Smooth muscle cell (in vitro differentiated cells): ENCODE results near the gene LHFPL3. TPM values are rescaled to one million over a fixed set of nuclear protein-coding genes. Genes with fewer than 3 reads are reported as not detected.

Experiments
- DNase-seq: peaks from one replicate; lab custom pipeline; 2025; ENCODE audit not compliant: unreplicated experiment; lab: John Stamatoyannopoulos, UW
- H2AFZ ChIP-seq: fragments of 200-600 bp; sonication (generic); 2 replicates; pipeline ENCODE4 v1.6.0; 2016; ENCODE audit warnings: antibody characterized with exemption, low read depth, mild to moderate bottlenecking
- H3F3A ChIP-seq: fragments of 200-600 bp; sonication (generic); 2 replicates; pipeline ENCODE4 v1.6.0; 2017; ENCODE audit warnings: antibody characterized with exemption, low read depth
- H3K27ac ChIP-seq: fragments of 200-600 bp; sonication (generic); 2 replicates; pipeline ENCODE4 v1.5.1; 2016; ENCODE audit warnings: low read depth, mild to moderate bottlenecking
- H3K27me3 ChIP-seq: fragments of 200-600 bp; sonication (generic); 2 replicates; pipeline ENCODE4 v1.6.1; 2016; ENCODE audit warnings: low read depth, mild to moderate bottlenecking
- H3K36me3 ChIP-seq: fragments of 200-600 bp; sonication (generic); 2 replicates; pipeline ENCODE4 v1.5.1; 2016; ENCODE audit warnings: low read depth
- H3K4me1 ChIP-seq: fragments of 200-600 bp; sonication (generic); 2 replicates; pipeline ENCODE4 v1.5.1; 2016; ENCODE audit warnings: low read depth
- H3K4me2 ChIP-seq: fragments of 200-600 bp; sonication (generic); 2 replicates; pipeline ENCODE4 v1.6.0; 2016; ENCODE audit warnings: mild to moderate bottlenecking
- H3K4me3 ChIP-seq: fragments of 200-600 bp; sonication (generic); 2 replicates; pipeline ENCODE4 v1.5.1; 2016; ENCODE audit warnings: mild to moderate bottlenecking
- H3K79me2 ChIP-seq: fragments of 200-600 bp; sonication (generic); 2 replicates; pipeline ENCODE4 v1.6.0; 2016; ENCODE audit warnings: low read depth, mild to moderate bottlenecking
- H3K9ac ChIP-seq: fragments of 200-600 bp; sonication (generic); 2 replicates; pipeline ENCODE4 v1.6.0; 2016; ENCODE audit warnings: low read depth
- H3K9me3 ChIP-seq: fragments of 200-600 bp; sonication (generic); replicated peaks from 2 replicates; pipeline ENCODE4 v1.5.1; 2016; ENCODE audit warnings: low read depth
- H4K20me1 ChIP-seq: fragments of 200-600 bp; sonication (generic); 2 replicates; pipeline ENCODE4 v1.6.0; 2016; ENCODE audit warnings: low read depth
- CTCF ChIP-seq: fragments of 200-600 bp; sonication (generic); IDR thresholded peaks from 2 replicates; pipeline ENCODE4 v1.5.1; 2017; ENCODE audit warnings: borderline replicate concordance, mild to moderate bottlenecking, antibody characterized with exemption; ENCODE audit not compliant: insufficient read depth, poor library complexity, severe bottlenecking
- WGBS: methylation state at CpG from one replicate; pipeline ENCODE4 v1.1.7; 2016; ENCODE audit warnings: low lambda C conversion rate; 5-methylcytosine and 5-hydroxymethylcytosine counted together
- polyA plus RNA-seq: library from polyadenylated mRNA; unstranded; fragments of >200 nt; fragmentation: Nextera tagmentation; extraction: Ambion mirVana; gene quantifications from 2 replicates; pipeline ENCODE4 v1.2.1, GENCODE V29; 2016
- total RNA-seq: library from RNA; depleted of rRNA; stranded (reverse); fragments of >200 nt; gene quantifications from 2 replicates; pipeline ENCODE4 v1.2.3, GENCODE V29; 2014

Gene LHFPL3
- total and polyA plus RNA-seq, 2 experiments from 2014 or later, result not detected

GRCh38 chr7:104357166-104357565 lies 28.8 kb downstream of the LHFPL3 start:
- no peaks in the 10 kb centered on the region for H3K9me3 ChIP-seq
- no peak overlapping the region for H3K4me3 ChIP-seq
- WGBS, result 87% methylated on average over 4 of the region's 4 CpGs
- H3K27ac ChIP-seq, result no peak overlapping the region
- TF ChIP-seq CTCF, result no peak
- no peaks in the 10 kb centered on the region for H3K36me3 ChIP-seq
- no peaks in the 10 kb centered on the region for H3K27me3 ChIP-seq
- no peaks in the 10 kb centered on the region for H3F3A ChIP-seq
- DNase-seq, result no peak
- no peak overlapping the region for H2AFZ ChIP-seq
- H3K79me2 ChIP-seq, result no peaks in the 10 kb centered on the region
- H3K9ac ChIP-seq, result no peak overlapping the region
- H3K4me1 ChIP-seq, result no peaks in the 10 kb centered on the region
- no peaks in the 10 kb centered on the region for H4K20me1 ChIP-seq
- H3K4me2 ChIP-seq, result no peak overlapping the region

GRCh38 chr7:104358446-104359132 lies 30.2 kb downstream of the LHFPL3 start:
- Histone ChIP-seq H3F3A (no peaks in the 10 kb centered on the region), H3K4me1 (no peaks in the 10 kb centered on the region), H4K20me1 (no peaks in the 10 kb centered on the region), H3K9ac (no peak overlapping the region), H3K4me2 (no peak overlapping the region), H3K79me2 (no peaks in the 10 kb centered on the region), H3K27me3 (no peaks in the 10 kb centered on the region), H3K4me3 (no peak overlapping the region), H3K36me3 (no peaks in the 10 kb centered on the region), H3K27ac (no peak overlapping the region), H3K9me3 (no peaks in the 10 kb centered on the region), H2AFZ (no peak overlapping the region)
- no peak for DNase-seq
- WGBS, result 80% methylated on average over 5 of the region's 5 CpGs
- no peak for TF ChIP-seq CTCF

- Histone ChIP-seq H3K9me3 (no peaks in the 10 kb centered on the region), H3K4me2 (no peak overlapping the region), H3K79me2 (no peaks in the 10 kb centered on the region), H2AFZ (no peak overlapping the region), H3K27ac (no peak overlapping the region), H3F3A (no peaks in the 10 kb centered on the region), H3K27me3 (no peaks in the 10 kb centered on the region), H3K4me3 (no peak overlapping the region), H3K4me1 (no peaks in the 10 kb centered on the region), H4K20me1 (no peaks in the 10 kb centered on the region), H3K9ac (no peak overlapping the region), H3K36me3 (no peaks in the 10 kb centered on the region)
- TF ChIP-seq CTCF, result no peak
- 12% methylated on average over 1 of the region's 1 CpG for WGBS
- no peak for DNase-seq
Measured at GRCh38 chr7:104362756-104363155, 34.4 kb downstream of the LHFPL3 start.

GRCh38 chr7:104363355-104363754 lies 35.0 kb downstream of the LHFPL3 start:
- no peak overlapping the region for H3K27ac ChIP-seq
- no peaks in the 10 kb centered on the region for H3K79me2 ChIP-seq
- no peak for TF ChIP-seq CTCF
- no peaks in the 10 kb centered on the region for H3F3A ChIP-seq
- H3K36me3 ChIP-seq, result no peaks in the 10 kb centered on the region
- H3K4me3 ChIP-seq, result no peak overlapping the region
- DNase-seq, result no peak
- H3K27me3 ChIP-seq, result no peaks in the 10 kb centered on the region
- no peak overlapping the region for H3K9ac ChIP-seq
- 71% methylated on average over 5 of the region's 5 CpGs for WGBS
- H4K20me1 ChIP-seq, result no peaks in the 10 kb centered on the region
- no peaks in the 10 kb centered on the region for H3K4me1 ChIP-seq
- no peaks in the 10 kb centered on the region for H3K9me3 ChIP-seq
- H3K4me2 ChIP-seq, result no peak overlapping the region
- H2AFZ ChIP-seq, result no peak overlapping the region
